Upper lobe of left lung (tissue), 6 donors: Measurements from ENCODE around the gene CKM. TPM values are rescaled to one million over a fixed set of nuclear protein-coding genes. Genes with fewer than 3 reads are reported as not detected.

Source experiments
- ATAC-seq, 2 donors: fragments of 200-7000 bp; cut with Tn5 transposase; one replicate each; pipeline ENCODE4 v1.9.1; 2022; ENCODE audit warnings: mild to moderate bottlenecking in 2 of 2, moderate library complexity in 2 of 2; ENCODE audit not compliant: low FRiP score in 2 of 2
- DNase-seq, 2 donors: peaks; one replicate each; pipeline ENCODE4 v3.0.0-alpha.2; 2019 to 2020
- H3K27ac ChIP-seq, 4 donors: fragments of 200-600 bp; sonication (generic); one replicate each; pipeline ENCODE4 v1.5.1; 2016 to 2019
- H3K27me3 ChIP-seq, 4 donors: fragments of 200-600 bp; sonication (generic); one replicate each; pipeline ENCODE4 v1.5.1; 2017 to 2019
- H3K36me3 ChIP-seq, 4 donors: fragments of 200-600 bp; sonication (generic); one replicate each; pipeline ENCODE4 v1.5.1; 2016 to 2019
- H3K4me1 ChIP-seq, 4 donors: fragments of 200-600 bp; sonication (generic); one replicate each; pipeline ENCODE4 v1.5.1; 2018 to 2019
- H3K4me3 ChIP-seq, 4 donors: fragments of 200-600 bp; sonication (generic); one replicate each; pipeline ENCODE4 v1.5.1; 2017 to 2019; ENCODE audit warnings: mild to moderate bottlenecking in 2 of 4, moderate library complexity in 1 of 4
- H3K9me3 ChIP-seq, 4 donors: fragments of 200-600 bp; sonication (generic); one replicate each; pipeline ENCODE4 v1.5.1; 2018 to 2019
- EP300 ChIP-seq, 4 donors: sonication (generic); formaldehyde crosslinking; IDR thresholded peaks; one replicate each; pipeline ENCODE4 v1.5.1; 2017; ENCODE audit warnings: antibody characterized with exemption in 4 of 4, control low read depth in 2 of 4
- POLR2A ChIP-seq, 4 donors: fragments of 450-650 bp; IDR thresholded peaks; one replicate each; pipeline ENCODE4 v1.5.1; 2016 to 2017; ENCODE audit warnings: antibody characterized with exemption in 4 of 4, mild to moderate bottlenecking in 2 of 4
- POLR2AphosphoS5 ChIP-seq, 2 donors: sonication (generic); formaldehyde crosslinking; IDR thresholded peaks; one replicate each; pipeline ENCODE4 v1.5.1; 2017; ENCODE audit warnings: antibody characterized with exemption in 2 of 2
- WGBS, 2 donors: methylation state at CpG; one replicate each; pipeline ENCODE4 v1.1.5; 2017 to 2018; 5-methylcytosine and 5-hydroxymethylcytosine counted together
- total RNA-seq, 6 donors: library from RNA; depleted of rRNA in 4 of 6; stranded (reverse); fragments of >200 nt in 4 of 6; gene quantifications; one replicate each; pipeline versions ENCODE4 v1.1.0 to v1.2.1, GENCODE V29; 2016 to 2021
- TF ChIP-seq, protein P1 (sequence below), 6 experiments: fragments of 450-650 bp in 4 of 6; fragments of 200-600 bp in 2 of 6; sonication (generic) in 2 of 6; IDR thresholded peaks; one replicate each; pipeline ENCODE4 v1.5.1; 2016 to 2019; ENCODE audit warnings: antibody characterized with exemption in 6 of 6
- donor health status: DM: no; HTN: no; CAD: no; lungs with moderate emphysema.
- donor health status: DM: no; HTN: yes; CAD: no; lungs with severe emphysema.

The CKM gene
- total RNA-seq, 6 donors from 2014 or later = not detected

DNA sequence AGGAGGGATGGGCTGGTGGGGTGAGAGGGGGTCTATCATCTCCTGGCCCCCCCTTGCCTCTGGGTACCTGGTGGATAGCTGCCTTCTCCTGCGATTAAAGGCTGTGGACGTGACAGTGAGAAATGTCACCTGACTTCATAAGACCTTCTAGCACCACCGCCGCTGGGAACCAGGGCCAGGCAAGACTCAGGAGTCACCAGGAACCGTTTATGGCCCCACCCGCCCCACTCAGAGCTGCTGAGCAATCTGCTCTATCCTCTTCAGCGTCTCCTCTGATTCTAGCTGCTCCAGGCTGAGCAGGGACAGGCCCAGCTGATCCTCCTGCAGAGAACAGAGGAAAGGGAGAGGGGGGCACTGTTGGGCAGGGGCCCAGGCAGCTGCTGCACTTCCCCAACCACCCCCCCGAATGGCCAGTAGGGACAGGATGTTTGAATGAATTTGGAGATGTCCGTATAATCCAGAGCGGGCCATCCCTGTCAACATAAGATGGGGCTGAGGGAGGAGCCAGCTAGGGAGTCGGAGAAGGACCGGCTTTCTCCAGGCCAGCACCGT is 28.8 kb upstream of the CKM start:
- H3K4me3 ChIP-seq = no peak overlapping the region
- H3K27ac ChIP-seq = no peak overlapping the region
- TF ChIP-seq EP300 (IDR thresholded peaks at IDR 0.05) (no peak), POLR2A (IDR thresholded peaks at IDR 0.05) (no peak), POLR2AphosphoS5 (IDR thresholded peaks at IDR 0.05) (no peak)
- TF ChIP-seq, protein P1, sequence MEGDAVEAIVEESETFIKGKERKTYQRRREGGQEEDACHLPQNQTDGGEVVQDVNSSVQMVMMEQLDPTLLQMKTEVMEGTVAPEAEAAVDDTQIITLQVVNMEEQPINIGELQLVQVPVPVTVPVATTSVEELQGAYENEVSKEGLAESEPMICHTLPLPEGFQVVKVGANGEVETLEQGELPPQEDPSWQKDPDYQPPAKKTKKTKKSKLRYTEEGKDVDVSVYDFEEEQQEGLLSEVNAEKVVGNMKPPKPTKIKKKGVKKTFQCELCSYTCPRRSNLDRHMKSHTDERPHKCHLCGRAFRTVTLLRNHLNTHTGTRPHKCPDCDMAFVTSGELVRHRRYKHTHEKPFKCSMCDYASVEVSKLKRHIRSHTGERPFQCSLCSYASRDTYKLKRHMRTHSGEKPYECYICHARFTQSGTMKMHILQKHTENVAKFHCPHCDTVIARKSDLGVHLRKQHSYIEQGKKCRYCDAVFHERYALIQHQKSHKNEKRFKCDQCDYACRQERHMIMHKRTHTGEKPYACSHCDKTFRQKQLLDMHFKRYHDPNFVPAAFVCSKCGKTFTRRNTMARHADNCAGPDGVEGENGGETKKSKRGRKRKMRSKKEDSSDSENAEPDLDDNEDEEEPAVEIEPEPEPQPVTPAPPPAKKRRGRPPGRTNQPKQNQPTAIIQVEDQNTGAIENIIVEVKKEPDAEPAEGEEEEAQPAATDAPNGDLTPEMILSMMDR (IDR thresholded peaks at IDR 0.05) = no peak
- WGBS, 2 donors = 77 to 90% methylated on average over 5 to 13 of the region's 13 CpGs
- no peaks in the 10 kb centered on the region for H3K4me1 ChIP-seq
- H3K9me3 ChIP-seq = no peaks in the 10 kb centered on the region
- DNase-seq (no peak), ATAC-seq (no peak)
- peaks cover 0 to 41% (median 24%) of the 10 kb centered on the region in 4 donors for H3K36me3 ChIP-seq
- peaks cover 0 to 3% (median 0%) of the 10 kb centered on the region in 4 donors for H3K27me3 ChIP-seq

DNA sequence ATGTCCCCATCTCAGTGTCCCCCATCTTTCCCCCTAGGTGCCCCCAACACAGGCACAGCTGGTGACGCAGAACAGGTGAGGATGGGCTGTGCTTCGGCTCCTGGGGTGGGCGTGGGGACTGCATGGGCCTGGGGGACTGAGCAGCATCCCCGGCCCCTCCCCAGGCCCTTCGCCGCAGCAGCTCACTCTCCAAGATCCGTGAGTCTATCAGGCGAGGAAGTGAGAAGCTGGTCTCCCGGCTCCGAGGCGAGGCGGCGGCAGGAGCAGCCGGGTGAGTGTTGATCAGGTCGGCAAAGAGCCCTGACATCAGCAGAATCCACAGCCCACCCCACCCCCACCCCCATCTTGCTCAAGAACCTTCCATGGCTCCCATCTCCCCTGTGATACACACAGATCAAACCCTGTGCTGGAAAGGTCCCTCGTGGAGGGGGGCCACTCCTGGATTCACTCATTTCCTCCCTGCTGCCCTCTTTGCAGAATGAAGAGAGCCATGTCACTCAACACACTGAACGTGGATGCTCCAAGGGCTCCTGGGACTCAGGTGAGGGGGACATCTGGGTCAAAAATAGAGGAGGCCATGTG is 27.9 kb upstream of the CKM start:
- peaks cover 0 to 39% (median 23%) of the 10 kb centered on the region in 4 donors for H3K36me3 ChIP-seq

DNA sequence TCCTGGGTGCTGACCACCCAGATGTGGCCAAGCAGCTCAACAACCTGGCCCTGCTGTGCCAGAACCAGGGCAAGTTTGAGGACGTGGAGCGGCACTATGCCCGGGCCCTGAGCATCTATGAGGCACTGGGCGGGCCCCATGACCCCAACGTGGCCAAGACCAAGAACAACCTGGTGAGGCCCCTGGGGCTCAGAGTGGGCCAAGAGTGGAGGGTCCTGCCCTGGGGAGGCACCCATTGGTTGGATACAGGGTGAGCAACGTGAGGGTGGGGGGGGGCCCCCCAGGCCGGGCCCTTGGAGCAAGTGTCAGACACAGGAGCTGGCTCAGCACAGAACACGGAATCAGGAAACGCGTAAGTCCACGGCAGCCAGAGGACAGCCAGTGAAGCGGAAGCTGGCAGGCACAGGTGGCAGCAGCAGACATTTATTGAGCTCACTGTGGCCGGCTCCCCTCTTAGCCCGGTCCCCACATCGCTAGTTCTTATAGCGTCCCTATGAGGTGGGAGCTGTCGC is 26.8 kb upstream of the CKM start:
- no peak overlapping the region for H3K4me3 ChIP-seq
- peaks cover 0 to 5% (median 2%) of the 10 kb centered on the region in 4 donors for H3K27me3 ChIP-seq
- H3K4me1 ChIP-seq = no peaks in the 10 kb centered on the region
- no peak for ATAC-seq
- TF ChIP-seq EP300 (IDR thresholded peaks at IDR 0.05) (no peak), POLR2A (IDR thresholded peaks at IDR 0.05) (no peak), POLR2AphosphoS5 (IDR thresholded peaks at IDR 0.05) (no peak)
- TF ChIP-seq, protein P1 (IDR thresholded peaks at IDR 0.05) = no peak
- H3K27ac ChIP-seq = no peak overlapping the region
- H3K36me3 ChIP-seq = peaks cover 0 to 36% (median 20%) of the 10 kb centered on the region in 4 donors
- no peaks in the 10 kb centered on the region for H3K9me3 ChIP-seq
- no peak for DNase-seq
- WGBS, 2 donors = 89 to 90% methylated on average over 14 to 16 of the region's 17 CpGs

More for the DNA sequence above, 27.9 kb upstream of the CKM start:
- DNase-seq = no peak
- TF ChIP-seq, protein P1 (IDR thresholded peaks at IDR 0.05) = no peak
- TF ChIP-seq POLR2AphosphoS5 (IDR thresholded peaks at IDR 0.05) = no peak
- TF ChIP-seq EP300 (IDR thresholded peaks at IDR 0.05) = no peak
- Histone ChIP-seq H3K4me1 (no peaks in the 10 kb centered on the region), H3K9me3 (no peaks in the 10 kb centered on the region), H3K27me3 (peaks cover 0 to 5% (median 2%) of the 10 kb centered on the region in 4 donors), H3K27ac (no peak overlapping the region), H3K4me3 (no peak overlapping the region)
- no peak for ATAC-seq
- WGBS, 2 donors = 86 to 93% methylated on average over 16 to 17 of the region's 17 CpGs

DNA sequence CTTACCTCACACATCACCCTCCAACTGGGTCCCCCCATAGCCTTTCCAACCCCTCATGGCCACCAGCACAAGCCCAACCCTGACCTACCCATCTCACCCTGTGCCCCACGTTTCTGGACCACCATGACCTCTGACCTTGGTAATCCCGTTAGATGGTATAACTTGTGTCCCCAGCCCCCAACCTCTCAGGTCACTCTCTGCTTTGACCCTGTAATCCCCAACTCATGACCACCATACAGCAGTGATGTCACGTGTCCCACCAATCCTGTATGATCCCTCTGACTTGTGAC is 26.4 kb upstream of the CKM start:
- H3K4me1 ChIP-seq = no peaks in the 10 kb centered on the region
- peaks cover 0 to 5% (median 2%) of the 10 kb centered on the region in 4 donors for H3K27me3 ChIP-seq
- DNase-seq (no peak), ATAC-seq (no peak)
- H3K9me3 ChIP-seq = no peaks in the 10 kb centered on the region
- H3K36me3 ChIP-seq = peaks cover 0 to 31% (median 19%) of the 10 kb centered on the region in 4 donors
- H3K4me3 ChIP-seq = no peak overlapping the region
- 76 to 81% methylated on average over 3 of the region's 3 CpGs for WGBS, 2 donors
- no peak overlapping the region for H3K27ac ChIP-seq
- TF ChIP-seq, protein P1 (IDR thresholded peaks at IDR 0.05) = no peak
- TF ChIP-seq EP300 (IDR thresholded peaks at IDR 0.05) (no peak), POLR2A (IDR thresholded peaks at IDR 0.05) (no peak), POLR2AphosphoS5 (IDR thresholded peaks at IDR 0.05) (no peak)
